Breast epithelium (tissue), 3 donors: ENCODE data around the gene NRCAM.

Experiments used
- POLR2A ChIP-seq: fragments of 450-650 bp; IDR thresholded peaks from one replicate; pipeline ENCODE4 v1.6.1; 2016; ENCODE audit warnings: antibody characterized with exemption, mild to moderate bottlenecking, moderate library complexity
- POLR2AphosphoS5 ChIP-seq, 3 donors: sonication (generic); formaldehyde crosslinking; IDR thresholded peaks; one replicate each; pipeline ENCODE4 v1.6.1; 2017; ENCODE audit warnings: antibody characterized with exemption in 3 of 3
- TF ChIP-seq, protein P1 (sequence below), 3 donors: fragments of 450-650 bp; IDR thresholded peaks; one replicate each; pipeline ENCODE4 v1.5.1; 2016 to 2017; ENCODE audit warnings: antibody characterized with exemption in 3 of 3, mild to moderate bottlenecking in 3 of 3, moderate library complexity in 3 of 3

DNA sequence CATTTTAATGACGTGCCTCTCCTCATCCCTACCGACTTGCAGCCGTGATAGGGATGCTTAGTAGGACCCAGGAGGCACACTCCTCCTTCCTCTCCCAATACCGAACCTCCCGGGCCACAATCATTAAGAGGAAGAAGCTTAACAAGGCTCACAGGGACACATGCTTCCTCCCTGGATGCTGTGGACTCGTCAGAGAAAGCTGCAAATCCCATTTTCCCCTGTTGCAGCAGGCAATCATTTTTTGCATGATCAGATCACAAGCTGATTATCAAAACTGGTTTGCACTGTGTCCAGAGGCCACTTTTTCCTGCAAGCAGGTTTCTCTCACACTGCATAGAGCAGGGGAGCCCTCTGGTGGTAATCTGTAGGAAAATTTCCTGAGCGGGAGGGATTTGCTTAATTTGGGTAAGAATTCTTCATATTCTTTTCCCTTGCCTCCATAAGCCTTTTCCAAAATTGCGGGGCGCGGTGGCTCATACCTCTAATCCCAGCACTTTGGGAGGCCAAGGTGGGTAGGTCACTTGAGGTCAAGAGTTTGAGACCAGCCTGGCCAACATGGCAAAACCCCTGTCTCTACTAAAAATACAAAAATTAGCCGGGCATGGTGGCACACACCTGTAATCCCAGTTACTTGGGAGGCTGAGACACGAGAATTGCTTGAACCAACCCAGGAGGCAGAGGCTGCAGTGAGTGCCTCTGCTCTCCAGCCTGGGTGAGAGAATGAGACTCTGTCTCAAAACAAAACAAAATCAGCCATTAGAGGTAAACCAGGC, 310.0 kb downstream of the NRCAM start:
- TF ChIP-seq, protein P1, sequence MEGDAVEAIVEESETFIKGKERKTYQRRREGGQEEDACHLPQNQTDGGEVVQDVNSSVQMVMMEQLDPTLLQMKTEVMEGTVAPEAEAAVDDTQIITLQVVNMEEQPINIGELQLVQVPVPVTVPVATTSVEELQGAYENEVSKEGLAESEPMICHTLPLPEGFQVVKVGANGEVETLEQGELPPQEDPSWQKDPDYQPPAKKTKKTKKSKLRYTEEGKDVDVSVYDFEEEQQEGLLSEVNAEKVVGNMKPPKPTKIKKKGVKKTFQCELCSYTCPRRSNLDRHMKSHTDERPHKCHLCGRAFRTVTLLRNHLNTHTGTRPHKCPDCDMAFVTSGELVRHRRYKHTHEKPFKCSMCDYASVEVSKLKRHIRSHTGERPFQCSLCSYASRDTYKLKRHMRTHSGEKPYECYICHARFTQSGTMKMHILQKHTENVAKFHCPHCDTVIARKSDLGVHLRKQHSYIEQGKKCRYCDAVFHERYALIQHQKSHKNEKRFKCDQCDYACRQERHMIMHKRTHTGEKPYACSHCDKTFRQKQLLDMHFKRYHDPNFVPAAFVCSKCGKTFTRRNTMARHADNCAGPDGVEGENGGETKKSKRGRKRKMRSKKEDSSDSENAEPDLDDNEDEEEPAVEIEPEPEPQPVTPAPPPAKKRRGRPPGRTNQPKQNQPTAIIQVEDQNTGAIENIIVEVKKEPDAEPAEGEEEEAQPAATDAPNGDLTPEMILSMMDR (IDR thresholded peaks at IDR 0.05): peak; percentile 76 to 90 (median 78)
- TF ChIP-seq POLR2A: no peak
- no peak for TF ChIP-seq POLR2AphosphoS5 (IDR thresholded peaks at IDR 0.05)
